ENCODE data around the gene TIAM1. TPM values are rescaled to one million over a fixed set of nuclear protein-coding genes. Genes with fewer than 3 reads are reported as not detected.

Gene TIAM1
- total and polyA plus RNA-seq, 2 of the 8 experiments (the other 6 are each of a cell fraction or from before 2014, with no cell fraction given), result 10.1 to 30.7 TPM

- Histone ChIP-seq H3K4me3 (ENCODE audit: extremely low read depth in 1 of 4, insufficient read depth in 2 of 4, low read depth in 3 of 4, low read length in 4 of 4) (no peak overlapping the region), H3K9me3 (ENCODE audit: insufficient read depth in 2 of 2, low read depth in 1 of 2, low read length in 1 of 2) (0 out of 4 replicates have a peak, but pooled peaks cover 0 to 3% of the 10 kb centered on the region in 2 experiments), H2BK20ac (ENCODE audit: low read length) (no peak overlapping the region), H3K9ac (replicated peaks in 1 of 4; ENCODE audit: extremely low read depth in 1 of 4, low read depth in 3 of 4, low read length in 3 of 4) (no peak overlapping the region), H2BK5ac (ENCODE audit: low read depth, low read length) (no peak overlapping the region), H3K14ac (ENCODE audit: insufficient read length) (no peak overlapping the region), H3K79me1 (ENCODE audit: low read depth, low read length) (peaks cover 6% of the 10 kb centered on the region; the same call in 1 of the 2 replicates), H3K56ac (replicated peaks; ENCODE audit: insufficient read length, low read depth, low read length) (no peak overlapping the region), H4K8ac (ENCODE audit: extremely low read depth, insufficient read depth, low read length) (no peak overlapping the region), H3K27me3 (replicated peaks in 1 of 4; ENCODE audit: control insufficient read depth in 3 of 4, extremely low read depth in 1 of 4, insufficient read depth in 3 of 4, low read length in 3 of 4) (no peaks in the 10 kb centered on the region), H2BK120ac (replicated peaks; ENCODE audit: low read depth, low read length) (no peak overlapping the region), H3K27ac (ENCODE audit: low read depth, low read length) (no peak overlapping the region), H4K5ac (ENCODE audit: insufficient read length, low read depth, low read length) (no peak overlapping the region), H4K20me1 (replicated peaks in 1 of 2; ENCODE audit: control insufficient read depth in 1 of 2, insufficient read depth in 2 of 2, low read length in 2 of 2) (peaks cover 0 to 1% of the 10 kb centered on the region in 2 experiments), H2AK5ac (ENCODE audit: low read depth, low read length) (no peak overlapping the region), H3K4ac (replicated peaks; ENCODE audit: insufficient read length, low read depth, low read length) (no peak overlapping the region), H3K79me2 (ENCODE audit: control insufficient read depth in 1 of 2, insufficient read depth in 2 of 2, low read length in 2 of 2) (peaks cover 0 to 3% of the 10 kb centered on the region in 2 experiments; a peak in 1 of 4 replicates), H4K91ac (replicated peaks; ENCODE audit: insufficient read length, low read length) (no peak overlapping the region), H2AFZ (ENCODE audit: low read length) (no peak overlapping the region), H3K23ac (ENCODE audit: insufficient read length) (no peak overlapping the region), H3K4me2 (ENCODE audit: insufficient read depth in 1 of 2, low read depth in 2 of 2, low read length in 2 of 2) (no peak overlapping the region), H3K4me1 (replicated peaks in 1 of 4; ENCODE audit: control insufficient read depth in 3 of 4, insufficient read depth in 4 of 4, low read length in 3 of 4) (peaks cover 0 to 7% (median 1%) of the 10 kb centered on the region in 4 experiments; a peak in 2 of 7 replicates), H3K18ac (ENCODE audit: extremely low read depth, low read length) (no peak overlapping the region), H3K36me3 (ENCODE audit: control insufficient read depth in 2 of 4, insufficient read depth in 4 of 4, low read length in 3 of 4) (no peaks in the 10 kb centered on the region; a peak in 1 of 8 replicates), H2BK12ac (ENCODE audit: low read depth, low read length) (no peak overlapping the region), H2BK15ac (ENCODE audit: low read length) (no peak overlapping the region), H3K23me2 (ENCODE audit: low read depth, low read length) (peaks cover 1% of the 10 kb centered on the region; the same call in 1 of the 2 replicates)
- no peak for DNase-seq (ENCODE audit: low read depth in 1 of 2, low spot score in 2 of 2)
- WGBS, 2 experiments (ENCODE audit: extremely low coverage in 1 of 2, insufficient coverage in 1 of 2, insufficient read length in 1 of 2, insufficient replicate concordance in 2 of 2, low coverage in 1 of 2, low lambda C conversion rate in 2 of 2, missing lambda C conversion rate in 1 of 2), result 93% methylated on average over 1 of the region's 1 CpG; no CpG with 5 or more reads in 1 of the 2 experiments
- ChIA-PET CTCF (ENCODE audit: partially characterized antibody) (interaction anchor here (0.6 to 1.4 kb wide), 3 partner anchors 235 to 296 kb away, joined by 3 to 7 read pairs (median 3); no protein-coding TSS in a partner anchor), POLR2A (ENCODE audit: partially characterized antibody) (interaction anchor here (1.1 kb wide), 1 partner anchor 25 kb away, joined by 3 read pairs; no protein-coding TSS in a partner anchor)
- FAIRE-seq, result no peak
- TF ChIP-seq E2F6 (IDR thresholded peaks at IDR 0.05) (no peak), NANOG (IDR thresholded peaks at IDR 0.05; ENCODE audit: insufficient read depth, low read depth, low read length, poor library complexity, severe bottlenecking) (no peak), MAFK (IDR thresholded peaks at IDR 0.05; ENCODE audit: low read depth, low read length) (no peak), ASH2L (IDR thresholded peaks at IDR 0.05; ENCODE audit: low read length) (no peak), USF2 (IDR thresholded peaks at IDR 0.05; ENCODE audit: low read length) (no peak), BRCA1 (IDR thresholded peaks at IDR 0.05; ENCODE audit: low read depth, low read length) (no peak), SP2 (IDR thresholded peaks at IDR 0.05; ENCODE audit: low read length) (no peak), PHF8 (conservative IDR thresholded peaks at IDR 0.05; ENCODE audit: low read depth, low read length) (no peak), RFX5 (IDR thresholded peaks at IDR 0.05; ENCODE audit: borderline replicate concordance, low read depth, low read length) (no peak), GABPA (IDR thresholded peaks at IDR 0.05; ENCODE audit: borderline replicate concordance, insufficient read depth, low read length) (no peak), ZNF274 (IDR thresholded peaks at IDR 0.05; ENCODE audit: borderline replicate concordance, extremely low read depth, low read length) (no peak), POLR2AphosphoS5 (IDR thresholded peaks at IDR 0.05; ENCODE audit: low read depth, low read length) (no peak)
These were observed 57.4 kb downstream of the TIAM1 start for GRCh38 chr21:31286621-31287020.
